ENCODE data around the gene ALKBH5.

DNA sequence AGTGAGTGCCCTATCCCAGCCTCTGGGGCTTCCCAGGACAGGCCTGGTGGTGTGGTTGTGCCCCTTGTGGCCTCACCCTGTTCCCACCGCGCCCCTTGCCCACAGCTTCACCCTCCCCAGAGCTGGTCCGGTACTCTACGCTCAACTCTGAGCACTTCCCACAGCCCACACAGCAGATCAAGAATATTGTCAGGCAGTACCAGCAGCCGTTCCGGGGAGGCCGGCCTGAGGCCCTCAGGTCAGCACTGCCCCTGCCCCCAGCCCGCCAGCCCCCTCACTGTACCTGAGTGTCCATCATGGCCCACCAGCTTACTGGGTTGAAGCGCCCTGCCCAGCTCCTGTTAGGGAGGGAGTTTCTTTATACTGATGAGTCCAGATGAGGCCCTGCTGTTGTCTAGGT lies 32.3 kb upstream of the ALKBH5 start:
- no peak for TF ChIP-seq GABPA (tag; conservative IDR thresholded peaks at IDR 0.05; ENCODE audit: low read depth)
- TF ChIP-seq, protein P1, sequence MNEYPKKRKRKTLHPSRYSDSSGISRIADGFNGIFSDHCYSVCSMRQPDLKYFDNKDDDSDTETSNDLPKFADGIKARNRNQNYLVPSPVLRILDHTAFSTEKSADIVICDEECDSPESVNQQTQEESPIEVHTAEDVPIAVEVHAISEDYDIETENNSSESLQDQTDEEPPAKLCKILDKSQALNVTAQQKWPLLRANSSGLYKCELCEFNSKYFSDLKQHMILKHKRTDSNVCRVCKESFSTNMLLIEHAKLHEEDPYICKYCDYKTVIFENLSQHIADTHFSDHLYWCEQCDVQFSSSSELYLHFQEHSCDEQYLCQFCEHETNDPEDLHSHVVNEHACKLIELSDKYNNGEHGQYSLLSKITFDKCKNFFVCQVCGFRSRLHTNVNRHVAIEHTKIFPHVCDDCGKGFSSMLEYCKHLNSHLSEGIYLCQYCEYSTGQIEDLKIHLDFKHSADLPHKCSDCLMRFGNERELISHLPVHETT (CRISPR knock-in tag; conservative IDR thresholded peaks at IDR 0.05 in 1 of 2, IDR thresholded peaks at IDR 0.05 in 1 of 2) = no peak
